GM12801 (cell line): Measurements from ENCODE around the gene SPAG5.

Experiments
- CTCF ChIP-seq: IDR thresholded peaks from one replicate; pipeline ENCODE4 v1.5.1; 2011; ENCODE audit warnings: control low read depth; ENCODE audit not compliant: insufficient read length; ENCODE audit errors: extremely low read depth

The SPAG5 gene, protein sequence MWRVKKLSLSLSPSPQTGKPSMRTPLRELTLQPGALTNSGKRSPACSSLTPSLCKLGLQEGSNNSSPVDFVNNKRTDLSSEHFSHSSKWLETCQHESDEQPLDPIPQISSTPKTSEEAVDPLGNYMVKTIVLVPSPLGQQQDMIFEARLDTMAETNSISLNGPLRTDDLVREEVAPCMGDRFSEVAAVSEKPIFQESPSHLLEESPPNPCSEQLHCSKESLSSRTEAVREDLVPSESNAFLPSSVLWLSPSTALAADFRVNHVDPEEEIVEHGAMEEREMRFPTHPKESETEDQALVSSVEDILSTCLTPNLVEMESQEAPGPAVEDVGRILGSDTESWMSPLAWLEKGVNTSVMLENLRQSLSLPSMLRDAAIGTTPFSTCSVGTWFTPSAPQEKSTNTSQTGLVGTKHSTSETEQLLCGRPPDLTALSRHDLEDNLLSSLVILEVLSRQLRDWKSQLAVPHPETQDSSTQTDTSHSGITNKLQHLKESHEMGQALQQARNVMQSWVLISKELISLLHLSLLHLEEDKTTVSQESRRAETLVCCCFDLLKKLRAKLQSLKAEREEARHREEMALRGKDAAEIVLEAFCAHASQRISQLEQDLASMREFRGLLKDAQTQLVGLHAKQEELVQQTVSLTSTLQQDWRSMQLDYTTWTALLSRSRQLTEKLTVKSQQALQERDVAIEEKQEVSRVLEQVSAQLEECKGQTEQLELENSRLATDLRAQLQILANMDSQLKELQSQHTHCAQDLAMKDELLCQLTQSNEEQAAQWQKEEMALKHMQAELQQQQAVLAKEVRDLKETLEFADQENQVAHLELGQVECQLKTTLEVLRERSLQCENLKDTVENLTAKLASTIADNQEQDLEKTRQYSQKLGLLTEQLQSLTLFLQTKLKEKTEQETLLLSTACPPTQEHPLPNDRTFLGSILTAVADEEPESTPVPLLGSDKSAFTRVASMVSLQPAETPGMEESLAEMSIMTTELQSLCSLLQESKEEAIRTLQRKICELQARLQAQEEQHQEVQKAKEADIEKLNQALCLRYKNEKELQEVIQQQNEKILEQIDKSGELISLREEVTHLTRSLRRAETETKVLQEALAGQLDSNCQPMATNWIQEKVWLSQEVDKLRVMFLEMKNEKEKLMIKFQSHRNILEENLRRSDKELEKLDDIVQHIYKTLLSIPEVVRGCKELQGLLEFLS

GRCh38 chr17:28598799-28599310, at the start of gene SPAG5:
Gene SPAG5, minus strand, starts transcription at chr17:28599025. Its CDS starts 79 bp downstream, at chr17:28598946.
- no peak for TF ChIP-seq CTCF

DNA sequence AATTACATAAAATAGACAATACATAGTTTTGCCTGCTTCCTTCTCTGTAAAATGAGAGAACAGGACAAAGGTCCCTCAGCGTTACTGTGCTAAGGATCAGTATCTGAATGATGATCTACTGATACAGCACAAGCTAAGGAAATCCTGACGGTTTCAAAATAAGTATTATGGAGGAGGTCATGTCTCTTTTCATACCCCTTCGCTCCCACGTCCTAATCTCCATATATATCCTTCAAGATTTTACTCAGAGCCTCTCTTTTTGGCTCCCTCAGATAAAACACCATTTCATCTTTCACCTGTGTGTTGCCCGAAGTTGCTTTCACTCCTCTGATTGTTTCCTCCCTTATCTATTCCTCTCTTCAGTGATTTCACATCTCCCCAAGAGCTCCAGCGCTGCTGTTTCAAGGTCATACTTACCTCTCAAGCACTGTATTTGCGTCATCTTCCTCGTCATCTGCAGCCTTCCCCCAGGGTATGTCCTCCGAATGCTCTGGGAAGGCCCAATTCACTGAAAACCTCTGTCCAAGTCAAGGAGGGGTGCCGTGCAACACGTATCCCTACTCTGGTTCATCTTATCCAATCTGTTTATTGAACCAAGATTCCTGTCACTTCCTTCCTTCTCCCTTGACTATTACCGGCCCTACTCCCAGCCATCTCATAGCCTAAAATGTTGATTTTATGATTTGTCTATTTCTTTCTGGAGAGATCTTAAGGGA, 47.4 kb upstream of the SPAG5 start:
- TF ChIP-seq CTCF: no peak

DNA sequence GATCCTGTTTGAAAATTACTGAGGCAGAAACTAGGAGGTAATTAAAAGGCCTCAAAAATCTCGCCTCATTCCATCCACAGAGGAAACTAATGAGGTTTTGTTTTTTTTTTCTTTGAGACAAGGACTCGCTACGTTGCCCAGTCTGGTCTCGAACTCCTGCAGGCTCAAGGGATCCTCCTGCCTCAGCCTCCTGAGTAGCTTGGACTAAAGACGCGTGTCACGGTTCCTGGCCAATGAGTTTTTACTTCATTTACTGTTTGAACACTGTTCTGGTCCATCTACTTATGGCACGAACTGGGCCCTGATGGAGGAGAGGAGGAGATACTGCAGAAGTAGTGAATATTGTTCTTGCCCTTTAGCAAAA, 46.7 kb upstream of the SPAG5 start:
- no peak for TF ChIP-seq CTCF

DNA sequence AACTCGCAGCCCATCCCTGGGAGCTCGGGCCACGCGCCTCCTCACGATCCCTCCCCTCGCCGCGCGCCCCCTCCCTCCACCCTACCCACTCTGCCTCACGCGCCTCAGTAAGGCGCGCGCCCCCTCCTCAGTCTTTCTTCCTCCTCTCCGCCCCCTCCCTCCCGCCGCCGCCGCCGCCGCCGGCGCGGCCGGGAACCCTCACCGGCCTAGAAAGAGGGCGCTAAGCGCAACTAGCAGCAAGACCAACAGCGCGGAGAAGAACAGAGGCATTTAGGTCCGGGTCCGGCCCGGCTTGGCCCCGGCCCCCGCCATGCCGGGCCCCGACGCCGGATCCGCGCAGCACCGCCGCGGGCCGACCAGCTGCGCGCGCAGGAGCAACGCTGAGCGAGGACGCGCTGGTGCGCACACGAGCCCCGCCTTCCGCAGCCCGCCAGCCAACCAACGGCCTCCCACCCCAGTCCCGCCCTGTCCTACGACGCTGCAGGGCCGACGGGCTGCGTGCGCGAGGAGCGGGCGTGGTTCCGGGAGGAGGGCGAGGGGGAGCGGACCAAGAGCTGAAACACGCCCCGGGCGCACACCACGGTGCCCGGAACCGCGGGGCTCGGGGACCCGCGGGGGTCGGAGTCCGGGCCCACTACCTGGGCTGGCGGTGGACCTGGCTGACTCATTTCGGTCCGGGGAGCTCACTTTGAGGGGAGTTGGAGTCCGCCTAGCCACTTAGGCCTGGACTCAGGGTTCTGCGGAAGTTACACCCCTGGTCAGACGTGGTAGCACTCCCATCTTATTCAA, 46.2 kb upstream of the SPAG5 start, which contains the start of gene BLTP2:
TSS of gene BLTP2 (minus strand) at position 372 of the 789 bp plus-strand sequence. CDS start at position 270, 102 bp downstream.
- TF ChIP-seq CTCF: no peak

DNA sequence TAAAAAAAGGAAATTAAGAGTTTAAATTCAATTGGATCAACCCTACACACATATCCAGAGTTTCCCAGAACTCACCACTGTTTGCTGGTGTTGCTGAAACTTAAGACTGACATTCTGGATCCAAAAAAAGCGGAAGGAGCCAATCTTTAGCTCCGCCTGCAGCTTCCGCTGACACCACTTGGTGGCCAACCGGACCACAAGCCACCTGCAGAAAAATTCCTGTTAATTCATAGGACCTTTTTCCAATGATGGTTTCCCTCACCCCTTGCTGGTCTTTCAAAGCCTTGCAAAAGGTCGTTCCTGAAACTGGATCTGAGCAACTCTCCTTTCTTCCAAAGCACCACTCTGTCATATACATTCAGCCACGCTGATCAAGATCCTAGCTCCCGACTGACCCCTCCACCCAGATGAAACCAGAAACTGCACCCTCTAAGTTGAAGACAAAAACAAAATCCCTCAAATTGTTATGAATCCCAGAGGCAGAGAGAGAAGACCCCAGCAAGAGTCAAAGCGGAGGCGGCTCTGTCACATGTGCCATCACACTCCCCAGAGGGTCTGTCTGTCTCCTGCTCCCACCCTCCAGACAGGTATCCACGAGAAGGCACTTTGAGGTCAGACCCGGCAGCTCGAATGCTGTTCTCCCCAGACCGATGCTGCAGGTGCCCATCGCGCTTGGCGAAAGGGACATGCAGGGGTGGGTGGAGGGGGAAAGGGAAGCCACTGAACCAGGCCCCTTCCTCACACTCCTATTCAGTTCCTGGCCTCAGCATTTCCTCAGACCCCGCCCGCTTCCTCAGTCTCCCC, 45.4 kb upstream of the SPAG5 start:
- no peak for TF ChIP-seq CTCF

DNA sequence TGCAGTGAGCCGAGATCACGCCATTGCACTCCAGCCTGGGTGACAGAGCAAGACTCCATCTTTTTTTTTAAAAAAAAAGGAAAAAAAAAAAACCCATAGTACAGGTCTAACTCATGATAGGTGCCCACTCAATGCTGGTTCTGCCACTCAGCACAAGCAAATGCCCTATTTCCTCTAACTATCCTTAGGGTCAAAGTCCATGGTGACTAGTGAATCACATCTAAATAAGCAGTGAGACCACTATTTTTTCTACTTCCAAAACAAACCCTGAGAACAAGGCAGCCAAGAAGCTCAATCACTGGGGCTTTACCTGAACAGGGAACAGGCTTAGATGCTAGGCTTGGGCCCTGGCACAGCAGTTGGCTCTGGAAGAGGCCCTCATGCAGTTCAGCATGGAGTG, 42.8 kb upstream of the SPAG5 start:
- TF ChIP-seq CTCF: no peak
